NCI-H128 (cell line): Measurements from ENCODE around the gene GPR87.

Experiments used
- DNase-seq: peaks from one replicate; lab custom pipeline; 2025; ENCODE audit not compliant: unreplicated experiment; lab: John Stamatoyannopoulos, UW

GPR87 gene, protein sequence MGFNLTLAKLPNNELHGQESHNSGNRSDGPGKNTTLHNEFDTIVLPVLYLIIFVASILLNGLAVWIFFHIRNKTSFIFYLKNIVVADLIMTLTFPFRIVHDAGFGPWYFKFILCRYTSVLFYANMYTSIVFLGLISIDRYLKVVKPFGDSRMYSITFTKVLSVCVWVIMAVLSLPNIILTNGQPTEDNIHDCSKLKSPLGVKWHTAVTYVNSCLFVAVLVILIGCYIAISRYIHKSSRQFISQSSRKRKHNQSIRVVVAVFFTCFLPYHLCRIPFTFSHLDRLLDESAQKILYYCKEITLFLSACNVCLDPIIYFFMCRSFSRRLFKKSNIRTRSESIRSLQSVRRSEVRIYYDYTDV

DNA sequence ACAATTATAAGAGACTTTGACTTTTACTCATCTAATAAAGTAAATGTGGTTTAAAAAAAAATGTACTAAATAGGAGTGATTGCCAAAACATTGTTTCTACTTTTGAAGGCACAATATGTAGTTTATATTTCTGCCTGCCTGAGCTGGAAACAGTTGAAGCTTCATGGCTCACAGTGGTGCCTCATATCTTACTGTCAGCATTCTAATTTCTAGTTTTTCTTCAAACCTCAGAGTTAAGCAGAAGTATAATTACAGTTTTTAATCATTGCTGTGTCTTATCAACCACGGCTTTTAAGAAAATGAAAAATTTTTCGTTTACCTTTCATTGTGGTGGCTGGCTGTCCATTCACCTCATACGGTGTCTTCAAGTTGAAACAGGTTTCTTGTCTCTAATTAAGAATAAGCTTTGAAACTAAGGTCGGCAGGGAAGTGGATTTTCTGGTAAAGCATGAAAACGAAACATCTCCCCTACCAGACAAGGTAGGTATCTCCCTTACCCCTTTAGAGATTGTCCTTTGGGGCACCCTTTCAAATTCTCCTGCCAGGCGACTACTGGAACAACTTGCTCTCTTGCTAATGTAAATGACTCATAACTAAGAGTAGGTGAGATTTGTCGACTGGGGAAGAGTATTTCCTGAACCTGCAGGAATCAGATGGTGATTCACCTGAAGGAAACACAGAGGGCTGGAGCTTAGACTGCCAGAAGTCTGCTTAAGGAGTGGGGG, at the start of gene GPR87:
Gene GPR87 (minus strand): TSS at position 554 of the 725 bp plus-strand sequence. CDS start 16,720 bp downstream, outside the sequence.
- DNase-seq: no peak

DNA sequence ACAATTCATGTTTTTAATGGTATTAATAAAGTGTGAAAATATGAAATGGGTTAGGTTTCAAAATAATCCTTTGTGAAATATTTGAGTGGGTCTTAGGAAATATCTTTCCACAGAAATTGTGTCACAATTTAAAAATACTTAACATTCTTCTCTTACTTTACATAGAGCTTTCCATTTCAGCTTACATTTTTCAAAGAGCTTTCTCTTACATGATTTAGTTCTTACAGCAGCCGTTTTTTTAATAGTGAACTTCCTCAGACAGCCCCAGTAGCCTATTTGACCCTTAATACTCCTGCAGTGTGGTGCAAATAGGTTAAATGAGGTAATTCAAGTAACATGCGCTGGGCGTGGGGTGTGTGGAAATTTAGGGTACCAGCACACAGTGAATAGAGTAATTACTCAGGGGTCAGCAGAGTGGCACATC, 46.1 kb upstream of the GPR87 start:
- no peak for DNase-seq

DNA sequence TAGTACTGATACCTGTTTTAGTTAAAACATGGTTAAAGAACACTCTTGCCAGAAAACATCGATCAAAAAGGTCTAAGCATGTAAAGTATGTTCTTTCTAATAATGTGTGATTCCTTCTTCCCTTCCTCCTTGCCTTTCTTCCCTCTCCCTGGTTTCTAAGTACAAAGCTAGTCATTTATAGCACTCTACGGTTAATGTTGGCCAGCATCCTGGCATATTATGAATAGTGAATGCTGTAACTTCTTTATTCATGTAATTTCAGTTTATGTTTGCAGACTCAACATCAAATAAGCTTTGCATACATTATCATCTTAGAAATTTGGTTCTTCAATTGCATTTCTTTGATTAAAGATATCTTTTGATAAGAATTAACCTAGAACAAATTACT, 40.8 kb upstream of the GPR87 start:
- DNase-seq: no peak

DNA sequence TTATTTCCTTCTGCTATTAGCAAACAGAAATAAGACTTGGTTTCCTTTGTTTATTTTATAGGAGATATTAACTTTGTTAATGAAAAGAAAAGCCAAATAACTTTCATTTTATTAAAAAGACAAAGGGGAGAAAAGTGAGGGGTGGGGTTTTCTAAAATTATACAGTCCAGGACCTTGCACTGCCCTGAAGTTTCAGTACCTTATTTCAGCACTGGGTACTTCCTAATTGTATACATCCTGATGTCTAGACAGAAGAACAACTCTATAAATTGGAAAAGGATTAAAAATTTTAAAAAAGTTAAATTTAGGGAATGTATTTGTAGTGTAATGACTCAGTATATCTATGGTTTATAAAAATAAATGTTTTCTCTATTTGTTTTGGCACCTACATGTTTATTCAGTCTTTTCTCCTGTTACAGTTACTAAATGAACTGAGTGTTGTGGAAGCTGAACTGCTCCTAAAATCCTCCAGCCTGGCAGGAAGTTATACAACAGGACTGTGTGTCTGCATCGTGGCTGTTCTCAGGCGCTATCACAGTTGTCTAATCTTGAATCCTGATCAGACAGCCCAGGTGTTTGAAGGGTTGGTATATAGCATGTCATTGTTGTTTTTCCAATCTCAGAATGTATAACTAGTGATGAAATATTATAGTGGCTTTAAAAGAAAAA, 40.3 kb upstream of the GPR87 start:
- DNase-seq: no peak

DNA sequence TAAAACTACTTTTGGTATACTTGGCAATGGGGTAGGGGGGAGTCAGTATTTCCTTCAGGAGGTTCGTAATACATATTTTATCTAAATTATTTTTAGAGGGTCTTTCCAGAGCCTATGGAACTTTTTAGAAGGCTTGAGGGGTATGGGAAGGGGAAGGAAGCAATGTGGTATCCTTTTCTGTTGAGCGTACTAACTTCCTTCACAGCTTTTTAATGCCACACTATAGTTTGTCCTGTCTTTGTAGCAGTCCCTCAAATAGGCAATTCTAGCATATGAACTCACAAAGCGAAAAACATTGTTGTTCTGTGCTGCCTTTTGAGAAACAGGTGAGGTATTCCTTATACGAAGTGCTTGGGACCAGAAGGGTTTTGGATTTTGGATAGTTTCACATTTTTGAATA, 35.0 kb upstream of the GPR87 start:
- no peak for DNase-seq

DNA sequence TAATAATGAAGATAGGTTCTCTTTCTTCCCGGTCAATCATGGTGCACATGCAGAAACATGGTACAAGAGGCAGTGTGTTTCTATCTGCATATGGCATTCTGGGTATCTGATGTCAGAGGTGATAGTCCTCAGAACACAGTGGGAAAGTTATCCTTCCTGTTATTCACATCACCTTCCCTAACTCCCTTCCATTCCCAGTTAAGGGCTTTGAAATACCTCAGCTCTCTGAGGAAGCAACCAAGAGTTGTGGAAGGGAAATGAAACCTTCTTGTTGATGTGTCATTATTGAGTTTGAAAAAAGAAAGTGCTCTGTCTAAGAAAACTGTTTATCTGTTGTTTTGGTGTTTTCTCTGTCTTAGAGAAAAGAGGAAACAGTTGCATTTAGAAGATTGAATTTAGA, 34.6 kb upstream of the GPR87 start:
- no peak for DNase-seq

DNA sequence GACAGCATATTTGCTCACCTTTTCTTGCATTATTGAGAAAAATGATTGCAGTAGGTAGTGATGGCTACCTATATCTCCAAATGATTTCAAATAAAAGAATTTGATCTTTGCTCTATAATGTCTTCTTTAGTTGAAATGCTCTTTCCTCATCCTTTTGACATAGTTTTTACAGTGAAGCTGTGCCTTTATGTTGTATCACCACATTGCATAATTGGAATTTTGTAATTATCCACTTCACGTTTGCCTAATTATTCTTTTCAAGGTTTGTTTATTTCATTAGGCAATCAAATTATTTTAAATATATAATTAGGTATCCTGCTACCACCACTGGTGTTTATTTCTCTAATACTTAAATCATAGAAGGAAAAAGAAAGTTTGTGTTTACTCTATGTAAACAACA, 34.0 kb upstream of the GPR87 start:
- DNase-seq: no peak

DNA sequence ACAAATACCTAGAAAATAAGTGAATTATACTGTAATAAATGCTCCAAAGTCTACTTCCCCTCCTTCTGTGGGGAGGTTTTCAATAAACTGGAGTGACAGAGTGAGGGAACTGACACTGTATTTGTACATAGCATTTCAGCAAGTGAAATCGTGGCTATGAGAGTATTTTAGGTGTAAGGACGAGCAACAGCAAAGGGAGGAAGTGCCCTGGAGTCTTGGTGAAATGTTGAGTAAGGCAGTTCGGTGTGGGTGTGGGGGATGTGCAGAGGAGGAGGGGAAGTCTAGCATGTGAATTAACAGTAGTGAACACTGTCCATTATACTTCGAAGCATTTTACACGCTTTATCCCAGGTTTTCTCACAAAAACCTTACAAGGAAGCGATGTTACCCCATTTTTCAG, 30.8 kb upstream of the GPR87 start:
- no peak for DNase-seq

DNA sequence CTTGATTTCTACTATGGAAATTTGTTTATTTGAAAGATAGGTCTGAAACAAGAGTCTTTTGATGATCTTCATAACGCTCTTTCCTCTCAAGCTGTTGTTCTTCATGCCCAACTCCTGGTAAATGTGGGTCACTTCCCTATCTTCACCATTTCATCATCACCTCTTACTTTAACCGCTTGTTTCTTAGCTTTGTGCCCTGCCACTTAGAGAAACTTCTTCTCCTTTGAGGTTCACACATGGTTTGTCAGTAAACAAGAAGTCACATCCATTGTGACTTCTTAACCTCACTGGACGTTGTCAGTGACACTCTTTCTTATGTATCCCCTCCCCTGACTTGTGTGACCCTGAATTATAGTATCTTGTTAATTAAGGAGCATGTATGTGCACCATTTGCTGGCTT, 29.7 kb upstream of the GPR87 start:
- DNase-seq: no peak

DNA sequence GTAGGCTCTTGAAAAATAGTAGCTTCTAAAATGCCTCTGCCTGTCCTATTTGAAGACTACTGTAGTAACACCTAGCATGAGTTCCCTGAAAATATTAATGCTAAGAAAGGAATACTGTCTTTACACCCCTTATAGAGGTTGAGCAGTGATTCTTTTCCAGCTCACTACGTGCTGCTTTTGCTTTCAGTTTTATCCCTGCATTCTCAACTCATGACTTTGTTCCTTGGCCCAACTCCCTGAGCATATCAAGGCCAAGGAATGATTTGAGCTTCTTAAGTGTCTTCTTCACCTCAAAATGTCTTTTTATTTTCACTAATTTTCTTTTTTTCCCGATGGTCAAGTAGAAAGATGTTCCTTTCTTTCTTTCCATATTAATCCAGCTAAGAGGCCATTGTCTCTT, 29.2 kb upstream of the GPR87 start:
- no peak for DNase-seq

DNA sequence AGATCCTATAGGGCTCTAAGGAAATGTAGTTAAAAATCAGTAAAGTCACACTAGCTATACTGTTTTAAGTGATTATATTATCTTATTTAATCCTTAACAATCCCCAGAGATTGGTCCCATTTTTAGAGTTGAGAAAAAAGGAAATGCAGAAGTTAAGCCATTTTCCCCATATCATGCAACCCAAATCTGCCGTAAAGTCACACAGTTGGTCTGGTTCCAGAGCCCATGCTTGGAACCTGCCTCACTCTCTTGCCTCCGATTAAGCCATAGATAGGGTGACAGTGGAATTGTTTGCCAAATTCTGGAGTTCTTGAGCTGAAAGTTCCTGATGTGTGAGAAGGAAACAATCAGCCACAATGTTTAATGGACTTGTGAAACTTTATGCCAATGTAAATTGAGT, 15.1 kb upstream of the GPR87 start:
- no peak for DNase-seq

DNA sequence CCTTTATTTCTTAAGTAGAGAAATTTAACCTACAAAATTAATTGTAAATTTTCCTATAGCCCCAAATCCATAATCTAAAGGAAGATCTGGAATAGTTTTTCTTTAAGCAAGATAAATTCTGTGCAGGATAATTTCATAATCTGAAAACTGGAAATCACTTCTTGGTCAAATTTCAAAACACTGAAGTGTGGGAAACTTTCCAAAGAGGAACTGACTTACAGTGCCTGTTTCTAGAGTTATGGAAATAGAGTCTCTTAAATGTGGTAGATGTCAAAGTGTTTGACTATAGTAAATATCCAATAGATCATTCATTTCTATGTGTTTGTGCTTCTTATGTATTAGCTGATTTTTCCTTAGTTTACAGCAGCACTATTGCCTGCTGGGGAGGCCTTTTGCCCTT, 14.3 kb upstream of the GPR87 start:
- DNase-seq: no peak

DNA sequence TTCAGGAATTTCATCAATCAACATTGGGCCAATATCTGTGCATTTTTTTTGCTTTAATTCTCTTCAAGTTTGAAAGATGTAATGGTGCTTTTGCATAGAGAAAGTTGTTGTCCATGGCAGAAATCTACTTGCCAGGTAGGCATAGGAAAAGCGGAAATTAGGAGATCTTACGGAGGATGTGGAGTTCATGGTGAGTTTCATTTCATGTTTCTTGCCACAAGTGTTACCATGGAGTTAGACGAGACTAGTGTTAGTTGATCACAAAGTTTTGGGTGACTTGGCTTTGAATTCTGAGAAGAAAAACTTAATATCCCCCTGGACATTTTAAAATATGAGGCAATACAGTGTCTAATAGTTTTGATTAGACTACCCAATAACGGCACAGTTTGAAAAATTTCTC, 13.8 kb upstream of the GPR87 start:
- no peak for DNase-seq

DNA sequence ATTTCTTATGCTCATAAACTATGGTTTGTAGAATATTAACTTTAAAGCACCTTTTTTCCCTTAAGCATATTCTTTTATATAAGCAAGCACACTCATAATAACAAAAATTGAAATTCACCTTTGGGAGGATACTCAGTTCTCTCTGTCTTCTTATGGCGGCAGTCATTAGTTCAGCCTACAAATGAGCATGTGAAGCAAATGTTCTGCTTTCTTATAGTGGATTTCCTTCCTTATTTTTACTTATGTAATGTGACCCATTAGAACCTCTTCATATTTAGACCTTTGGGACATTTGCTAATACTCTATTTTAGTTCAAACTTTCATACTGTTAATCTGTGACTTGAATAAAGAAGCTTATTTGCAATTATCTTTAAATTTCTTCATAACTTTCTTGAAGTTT, 12.7 kb upstream of the GPR87 start, which contains the start of gene P2RY13:
Gene P2RY13 (minus strand): TSS at position 187 of the 400 bp plus-strand sequence. CDS start 21 bp downstream, at position 166.
- DNase-seq: no peak

DNA sequence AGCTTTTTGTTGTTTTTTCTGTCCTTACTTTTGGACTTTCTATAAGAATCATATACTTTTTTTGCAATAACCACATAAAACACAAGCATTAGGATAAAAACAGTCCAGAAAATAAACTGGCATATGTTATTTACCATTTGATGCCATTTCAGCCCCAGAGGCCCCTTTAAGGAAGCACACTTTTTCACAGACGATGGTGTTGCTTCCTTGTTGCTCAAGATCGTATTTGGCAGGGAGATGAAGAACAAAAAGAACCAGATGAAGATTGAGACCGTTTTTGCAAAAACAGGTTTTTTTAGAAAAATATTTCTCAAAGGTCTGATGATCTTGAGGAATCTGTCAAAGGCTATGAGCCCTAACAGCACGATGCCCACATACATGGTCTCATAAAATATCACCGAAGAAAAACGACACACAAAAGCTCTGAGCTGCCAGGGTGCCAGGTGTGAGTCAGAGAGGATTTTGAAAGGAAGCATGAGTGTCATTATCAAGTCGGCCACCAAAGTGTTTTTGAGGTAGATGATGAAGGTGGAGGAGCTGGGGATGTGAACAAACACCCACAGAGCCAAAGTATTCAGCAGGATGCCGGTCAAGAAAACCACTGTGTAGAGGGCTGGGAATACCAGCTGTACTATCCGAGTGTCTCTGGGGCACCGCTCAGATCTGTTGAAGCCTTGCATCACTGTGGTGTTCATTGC, 11.8 kb upstream of the GPR87 start:
- no peak for DNase-seq

DNA sequence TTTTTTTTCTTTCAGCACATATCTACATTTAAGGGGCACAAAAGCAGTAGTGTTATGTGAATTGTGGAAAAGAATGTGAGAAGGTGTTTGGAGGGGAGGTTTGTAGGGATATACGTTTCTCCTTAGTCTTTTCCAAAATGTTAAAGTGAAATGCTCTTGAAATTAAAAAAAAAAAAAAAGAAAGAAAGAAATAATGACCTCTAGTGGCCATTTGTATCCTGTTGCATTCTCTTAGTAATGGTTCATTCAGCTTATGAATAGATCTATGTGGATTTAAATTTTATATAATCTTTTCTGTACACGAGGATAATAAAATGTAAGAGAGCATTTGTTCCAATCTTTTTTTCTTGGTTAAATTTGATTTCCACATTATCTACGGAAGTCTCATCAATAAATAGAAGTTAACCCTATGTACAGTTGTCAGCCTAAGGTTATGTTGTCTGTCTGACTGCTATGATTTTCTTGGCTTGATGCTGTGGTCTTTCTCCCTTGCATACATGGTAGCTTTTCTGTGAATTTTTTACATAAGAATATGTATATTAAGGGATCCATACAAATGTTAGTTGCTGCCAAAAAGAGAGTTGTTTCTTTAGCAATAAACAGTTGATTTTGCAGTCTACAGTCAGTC, 11.1 kb upstream of the GPR87 start:
- DNase-seq: no peak

DNA sequence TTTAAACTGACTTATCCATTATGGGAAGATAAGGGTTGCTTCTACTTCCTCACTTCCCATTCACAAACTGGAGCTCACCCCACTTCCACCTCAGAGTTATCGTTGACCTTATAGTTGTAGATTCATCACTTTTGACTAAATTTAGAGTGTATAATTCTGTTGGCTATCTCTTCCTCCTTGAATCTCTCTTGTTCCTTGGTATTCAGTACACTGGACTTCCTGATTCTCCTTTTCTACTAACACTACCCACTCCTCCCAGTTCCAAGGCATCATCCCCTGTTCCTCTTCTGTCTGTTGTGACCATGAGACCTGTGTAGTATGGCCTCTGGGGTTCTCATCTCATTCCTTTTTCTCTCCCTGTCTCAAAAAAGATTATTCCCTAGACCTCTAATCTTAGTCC, 5.9 kb upstream of the GPR87 start:
- DNase-seq: no peak

DNA sequence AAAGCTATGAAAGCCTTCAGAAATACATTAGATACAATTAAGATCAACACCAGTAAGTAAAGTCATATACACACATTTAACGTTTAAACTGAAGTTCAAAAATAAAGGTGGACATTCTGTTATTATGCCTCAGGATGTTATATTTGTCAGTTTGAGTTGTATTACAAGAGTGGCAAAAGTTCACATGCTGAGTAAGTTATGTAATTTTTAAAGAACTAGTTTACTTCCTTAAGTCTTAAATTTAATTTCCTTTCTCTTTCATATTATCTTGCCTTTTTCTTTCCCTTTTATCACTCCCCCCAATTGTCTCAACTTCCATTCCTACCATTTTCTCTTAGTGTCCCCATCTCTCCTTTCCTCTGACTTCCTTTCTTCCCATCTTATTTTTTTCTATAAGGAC, 4.9 kb upstream of the GPR87 start:
- DNase-seq: no peak

DNA sequence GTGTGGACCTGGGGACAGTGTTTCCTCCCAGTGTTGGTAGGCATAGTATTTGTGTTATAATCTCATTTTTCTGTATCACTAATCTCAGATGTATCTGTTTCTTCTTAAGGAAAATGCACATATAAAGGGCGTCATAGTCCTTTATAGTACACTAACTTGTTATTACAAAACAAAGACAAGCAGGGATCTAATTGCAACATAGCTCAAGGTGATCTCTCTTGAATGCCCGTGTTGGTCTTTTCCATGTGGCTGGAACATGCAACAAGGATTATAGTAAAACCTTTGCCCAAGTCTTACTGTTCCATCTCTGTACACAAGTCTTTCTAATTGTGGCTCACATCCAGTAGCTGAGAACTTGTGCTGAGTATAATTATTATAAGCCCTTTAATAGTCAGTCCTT, 3.5 kb upstream of the GPR87 start:
- DNase-seq: no peak

DNA sequence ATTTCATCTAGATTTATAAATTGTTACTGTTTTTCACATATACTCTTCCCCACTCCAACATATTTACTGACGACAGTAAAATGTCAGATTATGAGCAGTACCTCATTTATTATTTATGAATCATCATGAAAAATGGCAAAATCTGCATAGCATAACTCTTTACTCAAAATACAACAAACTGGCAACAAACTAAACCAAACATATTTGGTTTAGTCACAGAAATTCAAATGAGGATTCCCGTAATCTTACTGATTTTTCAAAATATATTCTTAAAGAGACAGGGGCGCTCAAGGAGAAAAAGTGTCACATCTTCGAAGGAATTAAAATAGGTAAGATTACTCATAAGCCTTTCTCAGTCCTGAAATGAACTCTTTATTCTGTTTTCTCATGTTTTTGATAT, 3.0 kb upstream of the GPR87 start:
- no peak for DNase-seq

DNA sequence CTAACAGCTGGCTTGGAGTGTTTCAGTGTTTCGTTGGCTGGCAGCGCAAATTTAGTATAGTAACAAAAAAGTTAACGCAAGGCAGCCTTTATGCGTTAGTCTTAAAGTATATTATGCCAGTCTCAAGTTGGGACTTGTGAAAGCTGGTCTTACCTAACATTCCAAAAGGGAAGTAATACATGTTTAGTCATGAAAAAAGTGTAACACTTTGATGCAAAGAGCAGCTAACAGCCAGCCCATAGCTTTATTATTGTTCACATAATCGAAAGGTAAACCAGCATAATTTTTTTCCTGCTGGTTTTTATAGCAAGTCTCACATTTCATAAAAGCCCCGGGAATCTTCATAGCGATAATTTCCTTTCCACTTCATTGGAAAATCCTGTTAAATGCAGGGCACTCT, 2.4 kb upstream of the GPR87 start:
- no peak for DNase-seq
